Duodenal mucosa (tissue), 2 donors: Measurements from ENCODE around the gene SIX4.
"Not testable (repeated sequence)": the region's sequence is repeated elsewhere in the genome, so short reads cannot be mapped to it uniquely, and the experiment has no call there.

ENCODE experiments used
- H3K27ac ChIP-seq: one replicate; pipeline ENCODE4 v1.7.0; 2013; ENCODE audit warnings: low read depth, low read length
- H3K27me3 ChIP-seq, 2 donors: one replicate each; pipeline ENCODE4 v1.7.0; 2013; ENCODE audit warnings: low read length in 2 of 2, control low read depth in 1 of 2; ENCODE audit not compliant: insufficient read depth in 2 of 2, control insufficient read depth in 1 of 2
- H3K36me3 ChIP-seq, 2 donors: one replicate each; pipeline ENCODE4 v1.7.0; 2013; ENCODE audit warnings: low read length in 2 of 2, control low read depth in 1 of 2; ENCODE audit not compliant: insufficient read depth in 2 of 2, control insufficient read depth in 1 of 2
- H3K4me1 ChIP-seq, 2 donors: one replicate each; pipeline ENCODE4 v1.7.0; 2013; ENCODE audit warnings: low read length in 2 of 2, control low read depth in 1 of 2; ENCODE audit not compliant: insufficient read depth in 2 of 2, control insufficient read depth in 1 of 2
- H3K4me3 ChIP-seq, 2 donors: one replicate each; pipeline ENCODE4 v1.7.0; 2013; ENCODE audit warnings: low read length in 2 of 2, low read depth in 1 of 2
- H3K9ac ChIP-seq, 2 donors: one replicate each; pipeline ENCODE4 v1.7.0; 2013; ENCODE audit warnings: low read length in 2 of 2, low read depth in 1 of 2
- H3K9me3 ChIP-seq, 2 donors: one replicate each; pipeline ENCODE4 v1.7.0; 2013; ENCODE audit warnings: low read length in 2 of 2, control low read depth in 1 of 2; ENCODE audit not compliant: control insufficient read depth in 1 of 2

The SIX4 gene

GRCh38 chr14:60744566-60744965 is 20.4 kb upstream of the SIX4 start:
- no peak overlapping the region for H3K4me3 ChIP-seq
- H3K36me3 ChIP-seq, result no peaks in the 10 kb centered on the region
- no peaks in the 10 kb centered on the region for H3K27me3 ChIP-seq
- no peak overlapping the region for H3K27ac ChIP-seq
- H3K4me1 ChIP-seq, result no peaks in the 10 kb centered on the region
- H3K9ac ChIP-seq, result no peak overlapping the region
- no peaks in the 10 kb centered on the region for H3K9me3 ChIP-seq

GRCh38 chr14:60738843-60739508 is 14.8 kb upstream of the SIX4 start:
- Histone ChIP-seq H3K4me1 (peaks cover 10 to 18% of the 10 kb centered on the region in 2 donors), H3K9ac (no peak overlapping the region), H3K9me3 (no peaks in the 10 kb centered on the region), H3K36me3 (no peaks in the 10 kb centered on the region), H3K4me3 (no peak overlapping the region), H3K27me3 (no peaks in the 10 kb centered on the region), H3K27ac (no peak overlapping the region)

GRCh38 chr14:60736494-60736893 is 12.3 kb upstream of the SIX4 start:
- Histone ChIP-seq H3K9me3 (no peaks in the 10 kb centered on the region), H3K4me3 (no peak overlapping the region), H3K9ac (no peak overlapping the region), H3K36me3 (no peaks in the 10 kb centered on the region), H3K4me1 (peaks cover 10 to 18% of the 10 kb centered on the region in 2 donors), H3K27me3 (peaks cover 0 to 9% of the 10 kb centered on the region in 2 donors), H3K27ac (no peak overlapping the region)

- Histone ChIP-seq H3K4me3 (peak overlapping the region; percentile 89 to 93), H3K27ac (no peak overlapping the region), H3K27me3 (peaks cover 0 to 9% of the 10 kb centered on the region in 2 donors), H3K36me3 (no peaks in the 10 kb centered on the region), H3K4me1 (peaks cover 10 to 18% of the 10 kb centered on the region in 2 donors), H3K9ac (peak overlapping the region; percentile 76 to 95), H3K9me3 (no peaks in the 10 kb centered on the region)
Measured at GRCh38 chr14:60735416-60735815, 11.3 kb upstream of the SIX4 start.

GRCh38 chr14:60734465-60735242 is 10.5 kb upstream of the SIX4 start, which contains the start of gene MNAT1:
MNAT1 (plus strand) TSS chr14:60734761; CDS start chr14:60734863, 102 bp downstream.
- Histone ChIP-seq H3K27ac (no peak within 1 kb of the TSS), H3K9ac (peak within 1 kb of the TSS; percentile 76 to 95), H3K36me3 (no peaks in the 10 kb centered on the region), H3K4me3 (peak within 1 kb of the TSS; percentile 89 to 93), H3K9me3 (no peaks in the 10 kb centered on the region), H3K27me3 (peaks cover 0 to 14% of the 10 kb centered on the region in 2 donors), H3K4me1 (peaks cover 10 to 18% of the 10 kb centered on the region in 2 donors)

- no peak overlapping the region for H3K27ac ChIP-seq
- H3K36me3 ChIP-seq, result no peaks in the 10 kb centered on the region
- H3K9ac ChIP-seq, result no peak overlapping the region
- H3K9me3 ChIP-seq, result no peaks in the 10 kb centered on the region
- peaks cover 2 to 14% of the 10 kb centered on the region in 2 donors for H3K27me3 ChIP-seq
- no peak overlapping the region for H3K4me3 ChIP-seq
- peaks cover 10 to 18% of the 10 kb centered on the region in 2 donors for H3K4me1 ChIP-seq
Measured at GRCh38 chr14:60732840-60733483, 8.8 kb upstream of the SIX4 start.

GRCh38 chr14:60731291-60731690 is 7.1 kb upstream of the SIX4 start:
- peaks cover 13 to 21% of the 10 kb centered on the region in 2 donors for H3K27me3 ChIP-seq
- not testable (repeated sequence) for H3K9me3 ChIP-seq, H3K9ac ChIP-seq

GRCh38 chr14:60723116-60723906 is 840 bp downstream of the SIX4 start:
- no peak overlapping the region for H3K27ac ChIP-seq
- H3K27me3 ChIP-seq, result peaks cover 42 to 51% of the 10 kb centered on the region in 2 donors

More at GRCh38 chr14:60731291-60731690, 7.1 kb upstream of the SIX4 start:
- H3K4me1 ChIP-seq, result peaks cover 10 to 15% of the 10 kb centered on the region in 2 donors
- not testable (repeated sequence) for H3K36me3 ChIP-seq, H3K27ac ChIP-seq, H3K4me3 ChIP-seq

GRCh38 chr14:60722357-60723115 is 1.6 kb downstream of the SIX4 start:
- Histone ChIP-seq H3K4me1 (peaks cover 0 to 25% of the 10 kb centered on the region in 2 donors), H3K4me3 (peak overlapping the region; percentile 84 to 88), H3K36me3 (no peaks in the 10 kb centered on the region), H3K27me3 (peaks cover 40 to 50% of the 10 kb centered on the region in 2 donors), H3K9me3 (no peaks in the 10 kb centered on the region), H3K9ac (peak overlapping the region in 1 of 2 donors; percentile 2), H3K27ac (no peak overlapping the region)

More at GRCh38 chr14:60723116-60723906, 840 bp downstream of the SIX4 start:
- no peaks in the 10 kb centered on the region for H3K36me3 ChIP-seq
- no peaks in the 10 kb centered on the region for H3K9me3 ChIP-seq
- peaks cover 0 to 25% of the 10 kb centered on the region in 2 donors for H3K4me1 ChIP-seq
- peak overlapping the region; percentile 84 to 88 for H3K4me3 ChIP-seq
- peak overlapping the region in 1 of 2 donors; percentile 33 for H3K9ac ChIP-seq
